SH-SY5Y (cell line): Measurements from ENCODE around the gene APOBR.

Experiments used
- GATA2 ChIP-seq: IDR thresholded peaks from 2 replicates; pipeline ENCODE4 v1.6.1; 2011; ENCODE audit warnings: mild to moderate bottlenecking, low read depth, low read length
- GATA3 ChIP-seq: IDR thresholded peaks from 2 replicates; pipeline ENCODE4 v1.6.1; 2011; ENCODE audit warnings: low read depth, mild to moderate bottlenecking, low read length, moderate library complexity

Gene APOBR

GRCh38 chr16:28494121-28494851 lies at the start of gene APOBR:
APOBR (plus strand) TSS chr16:28494643; CDS start chr16:28494682, 39 bp downstream.
- TF ChIP-seq GATA3: no peak
- TF ChIP-seq GATA2: no peak

GRCh38 chr16:28473714-28474265 lies 20.7 kb upstream of the APOBR start:
- TF ChIP-seq GATA2: no peak
- TF ChIP-seq GATA3: no peak

- no peak for TF ChIP-seq GATA2
- TF ChIP-seq GATA3: no peak
Measured at GRCh38 chr16:28475221-28475620, 19.2 kb upstream of the APOBR start.

- TF ChIP-seq GATA3 (no peak), GATA2 (no peak)
Measured at GRCh38 chr16:28477311-28477920, 17.0 kb upstream of the APOBR start.

GRCh38 chr16:28478506-28479180 lies 15.8 kb upstream of the APOBR start:
- no peak for TF ChIP-seq GATA3
- TF ChIP-seq GATA2: no peak

- TF ChIP-seq GATA3 (no peak), GATA2 (no peak)
Measured at GRCh38 chr16:28482026-28482425, 12.4 kb upstream of the APOBR start.

GRCh38 chr16:28486266-28486665 lies 8.2 kb upstream of the APOBR start:
- no peak for TF ChIP-seq GATA2
- no peak for TF ChIP-seq GATA3

- TF ChIP-seq GATA2 (no peak), GATA3 (no peak)
Measured at GRCh38 chr16:28491230-28491969, 3.0 kb upstream of the APOBR start.

- TF ChIP-seq GATA3: no peak
- no peak for TF ChIP-seq GATA2
Measured at GRCh38 chr16:28491970-28492474, 2.4 kb upstream of the APOBR start, which contains the start of gene CLN3. CLN3 (minus strand) TSS chr16:28492074; CDS start chr16:28491759, 315 bp downstream.

GRCh38 chr16:28492511-28492910 lies 1.9 kb upstream of the APOBR start:
- TF ChIP-seq GATA2: no peak
- TF ChIP-seq GATA3: no peak

GRCh38 chr16:28495098-28495793 lies 803 bp downstream of the APOBR start:
- TF ChIP-seq GATA2 (no peak), GATA3 (no peak)

- no peak for TF ChIP-seq GATA2
- TF ChIP-seq GATA3: no peak
Measured at GRCh38 chr16:28495795-28496749, 1.6 kb downstream of the APOBR start.

GRCh38 chr16:28496844-28497243 lies 2.4 kb downstream of the APOBR start:
- TF ChIP-seq GATA3 (no peak), GATA2 (no peak)
